ENCODE results near the gene PHLDB3.

The PHLDB3 gene

DNA sequence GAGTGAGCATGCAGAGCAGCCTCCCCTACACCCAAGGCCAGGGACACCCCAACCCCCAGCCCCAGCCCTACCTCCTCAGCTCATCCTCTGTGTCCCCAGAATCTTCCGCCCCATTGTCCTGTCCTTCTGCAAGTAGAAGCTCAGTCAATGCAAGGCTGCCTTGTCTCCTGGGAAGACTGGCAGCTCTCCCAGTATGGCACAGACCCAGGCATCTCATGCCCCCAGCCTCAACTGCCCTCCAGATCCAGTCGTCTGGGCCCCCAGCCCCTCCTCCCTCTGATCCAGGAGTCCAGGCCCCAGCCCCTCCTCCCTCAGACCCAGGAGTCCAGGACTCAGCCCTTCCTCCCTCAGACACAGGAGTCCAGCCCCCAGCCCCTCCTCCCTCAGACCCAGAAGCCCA is 41.4 kb upstream of the PHLDB3 start:
- Histone ChIP-seq H4K91ac (ENCODE audit: low read length) (no peak overlapping the region), H2BK12ac (ENCODE audit: low read length in 2 of 2) (no peak overlapping the region), H3K9me3 (ENCODE audit: control insufficient read depth, low read length) (no peaks in the 10 kb centered on the region), H3K4ac (ENCODE audit: low read depth in 1 of 2, low read length in 2 of 2) (no peak overlapping the region), H3K18ac (ENCODE audit: low read depth in 1 of 2, low read length in 2 of 2) (no peak overlapping the region), H3K36me3 (ENCODE audit: control insufficient read depth in 1 of 2, insufficient read depth in 2 of 2, low read depth in 1 of 2, low read length in 2 of 2) (peaks cover 58 to 67% of the 10 kb centered on the region in 2 experiments), H3K79me1 (replicated peaks; ENCODE audit: low read length, poor library complexity, severe bottlenecking) (no peaks in the 10 kb centered on the region), H4K8ac (ENCODE audit: low read length) (no peak overlapping the region), H3K14ac (ENCODE audit: low read length in 2 of 2) (no peak overlapping the region), H2BK5ac (ENCODE audit: low read depth, low read length, poor library complexity, severe bottlenecking) (no peak overlapping the region), H3K4me3 (ENCODE audit: insufficient read depth in 1 of 2, low read depth in 1 of 2, low read length in 2 of 2) (no peak overlapping the region), H2BK120ac (ENCODE audit: low read depth, low read length) (no peak overlapping the region), H3K4me2 (ENCODE audit: low read length, poor library complexity, severe bottlenecking) (no peak overlapping the region), H3K23ac (ENCODE audit: low read length in 2 of 2) (no peak overlapping the region), H3K9ac (ENCODE audit: low read length) (no peak overlapping the region), H3K4me1 (ENCODE audit: control insufficient read depth, insufficient read depth, low read depth, low read length) (no peaks in the 10 kb centered on the region), H3K27ac (ENCODE audit: low read length, poor library complexity, severe bottlenecking) (no peak overlapping the region), H2AK5ac (ENCODE audit: low read length, severe bottlenecking) (no peak overlapping the region), H2BK15ac (ENCODE audit: low read depth, poor library complexity, severe bottlenecking) (no peak overlapping the region), H2AFZ (ENCODE audit: low read depth, low read length) (no peak overlapping the region), H3K27me3 (ENCODE audit: control insufficient read depth in 1 of 2, insufficient read depth in 1 of 2, low read length in 2 of 2) (no peaks in the 10 kb centered on the region)
- DNase-seq = no peak
- 95% methylated on average over 2 of the region's 2 CpGs for WGBS

DNA sequence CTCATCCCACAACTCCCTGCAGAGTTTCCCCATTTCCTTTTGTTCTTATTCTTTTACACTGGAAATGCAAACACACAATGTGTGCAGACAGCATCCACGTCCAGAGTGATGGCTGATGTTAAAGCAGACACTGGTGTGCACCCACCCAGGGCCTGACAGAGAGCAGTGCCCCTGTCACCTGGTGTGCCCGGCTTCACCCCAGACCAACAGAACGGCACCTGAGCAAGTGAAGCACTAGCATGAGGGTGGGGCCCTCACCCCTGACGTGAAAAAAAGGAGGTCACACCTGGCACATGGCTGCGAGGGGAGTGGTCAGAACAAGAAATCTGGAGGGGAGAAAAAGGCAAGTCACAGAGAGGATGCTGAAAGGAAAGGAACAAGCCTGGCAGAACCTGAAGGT is 40.7 kb upstream of the PHLDB3 start:
- no peak overlapping the region for H3K27ac ChIP-seq (ENCODE audit: low read length, poor library complexity, severe bottlenecking)
- H3K4me3 ChIP-seq (ENCODE audit: insufficient read depth in 1 of 2, low read depth in 1 of 2, low read length in 2 of 2) = no peak overlapping the region
- no peak overlapping the region for H3K18ac ChIP-seq (ENCODE audit: low read depth in 1 of 2, low read length in 2 of 2)
- no peaks in the 10 kb centered on the region for H3K79me1 ChIP-seq (replicated peaks; ENCODE audit: low read length, poor library complexity, severe bottlenecking)
- H3K4ac ChIP-seq (ENCODE audit: low read depth in 1 of 2, low read length in 2 of 2) = no peak overlapping the region
- no peak overlapping the region for H2AK5ac ChIP-seq (ENCODE audit: low read length, severe bottlenecking)
- no peak overlapping the region for H2BK120ac ChIP-seq (ENCODE audit: low read depth, low read length)
- H3K9ac ChIP-seq (ENCODE audit: low read length) = no peak overlapping the region
- H3K27me3 ChIP-seq (ENCODE audit: control insufficient read depth in 1 of 2, insufficient read depth in 1 of 2, low read length in 2 of 2) = no peaks in the 10 kb centered on the region
- no peak overlapping the region for H2BK5ac ChIP-seq (ENCODE audit: low read depth, low read length, poor library complexity, severe bottlenecking)
- no peak overlapping the region for H3K4me2 ChIP-seq (ENCODE audit: low read length, poor library complexity, severe bottlenecking)
- no peak for DNase-seq
- no peak overlapping the region for H2BK12ac ChIP-seq (ENCODE audit: low read length in 2 of 2)
- no peak overlapping the region for H4K8ac ChIP-seq (ENCODE audit: low read length)
- 94% methylated on average over 5 of the region's 5 CpGs for WGBS
- H2BK15ac ChIP-seq (ENCODE audit: low read depth, poor library complexity, severe bottlenecking) = no peak overlapping the region
- no peak overlapping the region for H3K14ac ChIP-seq (ENCODE audit: low read length in 2 of 2)
- no peak overlapping the region for H2AFZ ChIP-seq (ENCODE audit: low read depth, low read length)
- peaks cover 60 to 68% of the 10 kb centered on the region in 2 experiments for H3K36me3 ChIP-seq (ENCODE audit: control insufficient read depth in 1 of 2, insufficient read depth in 2 of 2, low read depth in 1 of 2, low read length in 2 of 2)
- no peak overlapping the region for H4K91ac ChIP-seq (ENCODE audit: low read length)
- no peaks in the 10 kb centered on the region for H3K4me1 ChIP-seq (ENCODE audit: control insufficient read depth, insufficient read depth, low read depth, low read length)
- no peak overlapping the region for H3K23ac ChIP-seq (ENCODE audit: low read length in 2 of 2)
- no peaks in the 10 kb centered on the region for H3K9me3 ChIP-seq (ENCODE audit: control insufficient read depth, low read length)

DNA sequence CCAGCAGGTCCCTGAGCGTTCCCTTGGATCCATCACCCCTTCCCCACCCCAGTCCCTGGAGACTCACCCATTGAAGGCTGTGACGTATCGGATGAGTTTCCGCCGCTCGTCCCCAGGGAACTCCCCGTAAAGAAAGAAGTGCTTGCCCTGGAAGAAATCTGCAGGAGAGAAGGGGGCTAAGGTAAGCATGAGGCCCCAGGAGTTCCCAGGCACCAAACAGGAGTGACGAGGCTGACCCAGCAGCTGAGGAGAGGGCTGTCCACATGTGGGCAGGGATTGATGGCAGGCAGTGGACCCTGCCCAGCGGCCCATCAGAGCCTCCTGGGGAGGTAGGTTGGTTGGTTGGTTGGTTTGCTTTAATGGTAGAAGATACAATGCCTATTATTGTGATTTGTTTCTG is 39.5 kb upstream of the PHLDB3 start:
- no peak overlapping the region for H4K8ac ChIP-seq (ENCODE audit: low read length)

DNA sequence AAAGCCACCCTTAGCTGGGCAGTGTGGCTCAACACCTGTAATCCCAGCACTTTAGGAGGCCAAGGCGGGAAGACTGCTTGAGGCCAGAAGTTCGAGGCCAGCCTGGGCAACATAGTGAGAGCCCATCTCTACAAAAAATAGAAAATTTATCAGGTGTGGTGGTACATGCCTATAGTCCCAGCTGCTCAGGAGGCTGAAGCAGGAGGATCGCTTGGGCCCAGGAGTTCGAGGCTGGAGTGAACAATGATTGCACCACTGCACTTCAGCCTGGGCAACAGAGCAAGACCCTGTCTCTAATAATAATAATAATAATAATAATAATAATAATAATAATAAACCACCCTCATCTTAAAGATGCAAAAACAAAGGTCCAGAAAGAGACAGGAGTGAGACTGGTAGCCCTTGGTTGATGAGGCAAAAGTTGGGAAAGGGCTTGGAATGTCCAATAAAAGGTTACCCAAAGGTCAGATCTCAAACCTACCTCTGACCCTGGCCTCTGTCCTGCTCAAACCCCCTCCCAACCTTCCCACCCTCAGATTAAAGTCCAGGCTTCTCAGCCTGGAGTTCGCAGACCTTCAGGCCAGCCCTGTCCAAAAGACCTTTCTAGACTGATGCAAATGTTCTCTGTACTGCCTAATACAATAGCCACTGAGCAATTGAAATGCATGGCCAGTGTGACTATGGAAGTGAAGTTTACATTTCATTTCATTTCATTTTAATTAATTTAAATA is 37.5 kb upstream of the PHLDB3 start:
- H3K9ac ChIP-seq (ENCODE audit: low read length) = no peak overlapping the region
- peaks cover 9% of the 10 kb centered on the region for H3K9me3 ChIP-seq (ENCODE audit: control insufficient read depth, low read length)
- no peaks in the 10 kb centered on the region for H3K79me1 ChIP-seq (replicated peaks; ENCODE audit: low read length, poor library complexity, severe bottlenecking)
- no peak overlapping the region for H3K27ac ChIP-seq (ENCODE audit: low read length, poor library complexity, severe bottlenecking)
- 93% methylated on average over 3 of the region's 5 CpGs for WGBS
- H3K4ac ChIP-seq (ENCODE audit: low read depth in 1 of 2, low read length in 2 of 2) = no peak overlapping the region
- no peak overlapping the region for H2BK12ac ChIP-seq (ENCODE audit: low read length in 2 of 2)
- H4K91ac ChIP-seq (ENCODE audit: low read length) = no peak overlapping the region
- H3K14ac ChIP-seq (ENCODE audit: low read length in 2 of 2) = no peak overlapping the region
- no peak overlapping the region for H2BK5ac ChIP-seq (ENCODE audit: low read depth, low read length, poor library complexity, severe bottlenecking)
- no peak overlapping the region for H3K4me3 ChIP-seq (ENCODE audit: insufficient read depth in 1 of 2, low read depth in 1 of 2, low read length in 2 of 2)
- no peak overlapping the region for H2BK15ac ChIP-seq (ENCODE audit: low read depth, poor library complexity, severe bottlenecking)
- no peak overlapping the region for H4K8ac ChIP-seq (ENCODE audit: low read length)
- no peaks in the 10 kb centered on the region for H3K27me3 ChIP-seq (ENCODE audit: control insufficient read depth in 1 of 2, insufficient read depth in 1 of 2, low read length in 2 of 2)
- H2AFZ ChIP-seq (ENCODE audit: low read depth, low read length) = no peak overlapping the region
- DNase-seq = no peak
- no peak overlapping the region for H3K4me2 ChIP-seq (ENCODE audit: low read length, poor library complexity, severe bottlenecking)
- H2BK120ac ChIP-seq (ENCODE audit: low read depth, low read length) = no peak overlapping the region
- H3K4me1 ChIP-seq (ENCODE audit: control insufficient read depth, insufficient read depth, low read depth, low read length) = no peaks in the 10 kb centered on the region
- no peak overlapping the region for H2AK5ac ChIP-seq (ENCODE audit: low read length, severe bottlenecking)
- peaks cover 76 to 77% of the 10 kb centered on the region in 2 experiments for H3K36me3 ChIP-seq (ENCODE audit: control insufficient read depth in 1 of 2, insufficient read depth in 2 of 2, low read depth in 1 of 2, low read length in 2 of 2)
- no peak overlapping the region for H3K23ac ChIP-seq (ENCODE audit: low read length in 2 of 2)
- H3K18ac ChIP-seq (ENCODE audit: low read depth in 1 of 2, low read length in 2 of 2) = no peak overlapping the region

More for the DNA sequence above, 39.5 kb upstream of the PHLDB3 start:
- Histone ChIP-seq H3K9me3 (ENCODE audit: control insufficient read depth, low read length) (peaks cover 3% of the 10 kb centered on the region), H3K14ac (ENCODE audit: low read length in 2 of 2) (no peak overlapping the region), H3K4me1 (ENCODE audit: control insufficient read depth, insufficient read depth, low read depth, low read length) (no peaks in the 10 kb centered on the region), H2AFZ (ENCODE audit: low read depth, low read length) (no peak overlapping the region), H3K36me3 (ENCODE audit: control insufficient read depth in 1 of 2, insufficient read depth in 2 of 2, low read depth in 1 of 2, low read length in 2 of 2) (peaks cover 62 to 74% of the 10 kb centered on the region in 2 experiments), H2AK5ac (ENCODE audit: low read length, severe bottlenecking) (no peak overlapping the region), H3K27ac (ENCODE audit: low read length, poor library complexity, severe bottlenecking) (no peak overlapping the region), H3K79me1 (replicated peaks; ENCODE audit: low read length, poor library complexity, severe bottlenecking) (no peaks in the 10 kb centered on the region), H3K18ac (ENCODE audit: low read depth in 1 of 2, low read length in 2 of 2) (no peak overlapping the region), H2BK5ac (ENCODE audit: low read depth, low read length, poor library complexity, severe bottlenecking) (no peak overlapping the region), H4K91ac (ENCODE audit: low read length) (no peak overlapping the region), H3K4me2 (ENCODE audit: low read length, poor library complexity, severe bottlenecking) (no peak overlapping the region), H3K23ac (ENCODE audit: low read length in 2 of 2) (no peak overlapping the region), H2BK12ac (ENCODE audit: low read length in 2 of 2) (no peak overlapping the region), H2BK15ac (ENCODE audit: low read depth, poor library complexity, severe bottlenecking) (no peak overlapping the region), H3K9ac (ENCODE audit: low read length) (no peak overlapping the region), H3K4me3 (ENCODE audit: insufficient read depth in 1 of 2, low read depth in 1 of 2, low read length in 2 of 2) (no peak overlapping the region), H3K27me3 (ENCODE audit: control insufficient read depth in 1 of 2, insufficient read depth in 1 of 2, low read length in 2 of 2) (no peaks in the 10 kb centered on the region), H2BK120ac (ENCODE audit: low read depth, low read length) (no peak overlapping the region), H3K4ac (ENCODE audit: low read depth in 1 of 2, low read length in 2 of 2) (no peak overlapping the region)
- 95% methylated on average over 9 of the region's 9 CpGs for WGBS
- DNase-seq = no peak
